C1 segment of cervical spinal cord (tissue), 14 donors: ENCODE measurements around the gene ZNF804A.

Experiments used
- DNase-seq, 14 donors: peaks; one replicate each; lab custom pipeline; 2025; lab: John Stamatoyannopoulos, UW

The ZNF804A gene

DNA sequence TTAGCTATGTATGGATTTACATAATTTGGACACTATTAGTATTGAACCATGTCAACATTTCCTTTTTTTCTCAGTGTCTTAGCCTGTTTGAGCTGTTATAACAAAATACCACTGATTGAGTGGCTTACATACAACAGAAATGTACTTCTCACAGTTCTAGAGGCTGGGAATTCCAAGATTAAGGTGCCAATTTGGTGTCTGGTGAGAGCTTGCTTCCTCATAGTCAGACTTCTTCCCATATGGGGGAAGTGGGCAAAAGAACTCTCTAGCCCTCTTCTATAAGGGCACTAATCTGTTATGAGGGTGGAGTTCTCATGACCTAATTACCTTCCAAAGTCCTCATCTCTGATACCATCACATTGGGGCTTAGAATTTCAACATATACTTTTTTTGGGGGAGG lies 12.6 kb downstream of the ZNF804A start:
- DNase-seq: no peak

DNA sequence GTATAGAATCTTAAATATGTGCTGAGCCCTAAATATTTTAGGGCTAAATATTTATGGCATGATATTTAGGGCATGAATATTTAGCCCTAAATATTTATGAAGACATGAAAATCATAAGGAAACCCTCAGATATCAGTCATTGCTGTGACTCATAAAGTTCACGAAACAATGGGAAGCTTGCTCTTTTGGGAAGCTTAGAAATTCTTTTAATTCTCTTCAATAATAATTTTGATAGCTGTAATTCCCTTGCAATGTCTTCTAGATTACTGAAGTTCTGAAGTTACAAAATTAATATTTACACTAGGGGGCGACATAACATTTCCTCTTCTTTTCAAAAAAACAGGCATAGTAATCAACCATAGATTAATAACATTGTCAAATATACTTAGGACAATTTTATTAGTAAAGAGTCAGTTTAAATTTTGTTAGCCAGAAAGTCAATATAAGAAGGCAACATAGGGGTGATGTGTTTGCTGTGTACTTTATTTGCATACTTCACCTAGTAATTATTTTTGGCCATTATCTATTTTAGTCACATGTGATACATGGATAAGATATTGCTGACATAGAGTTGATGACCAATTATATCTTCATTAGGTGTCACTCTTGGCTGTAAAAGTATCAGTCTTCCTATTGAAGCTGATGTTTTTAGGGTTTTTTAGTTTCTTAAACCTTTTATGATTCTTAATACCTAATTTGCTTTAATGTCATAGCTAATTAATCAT lies 13.2 kb downstream of the ZNF804A start:
- DNase-seq: no peak

DNA sequence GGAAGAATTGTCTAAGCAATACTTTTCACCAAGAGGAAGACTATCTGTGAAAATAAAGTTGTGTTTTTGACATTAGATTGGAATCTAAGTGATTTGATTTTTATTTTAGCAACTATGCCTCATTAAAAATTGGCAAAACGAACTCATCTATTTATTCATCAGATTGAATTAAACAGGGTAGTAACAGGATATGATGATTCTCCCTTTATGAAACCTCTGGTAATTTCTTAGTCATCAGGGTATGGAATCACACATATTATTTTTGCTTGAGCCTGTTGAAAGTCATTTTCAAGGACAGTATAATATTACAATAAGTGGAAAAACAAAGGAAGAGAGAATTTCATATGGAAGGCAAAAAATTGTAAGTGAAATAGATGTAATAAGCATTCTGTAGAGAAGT lies 22.0 kb downstream of the ZNF804A start:
- DNase-seq: no peak

DNA sequence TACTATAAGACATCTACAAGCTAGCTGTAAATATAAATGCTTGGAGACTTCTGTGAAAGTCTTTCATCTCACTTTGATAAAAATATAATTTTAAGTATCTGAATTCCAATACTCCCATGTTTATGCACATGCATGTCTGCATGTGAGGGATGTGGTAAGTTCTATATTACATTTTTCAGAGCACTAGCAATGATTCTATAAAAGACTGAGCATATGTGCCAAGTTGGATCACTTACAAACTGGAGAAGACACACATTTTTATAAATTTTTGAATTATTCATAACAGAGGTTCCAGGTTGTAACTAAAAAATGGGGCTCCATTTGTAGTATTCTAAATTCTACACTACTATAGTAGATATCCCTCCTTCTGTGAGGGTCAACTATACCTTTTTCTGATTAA lies 26.0 kb downstream of the ZNF804A start:
- DNase-seq: no peak

DNA sequence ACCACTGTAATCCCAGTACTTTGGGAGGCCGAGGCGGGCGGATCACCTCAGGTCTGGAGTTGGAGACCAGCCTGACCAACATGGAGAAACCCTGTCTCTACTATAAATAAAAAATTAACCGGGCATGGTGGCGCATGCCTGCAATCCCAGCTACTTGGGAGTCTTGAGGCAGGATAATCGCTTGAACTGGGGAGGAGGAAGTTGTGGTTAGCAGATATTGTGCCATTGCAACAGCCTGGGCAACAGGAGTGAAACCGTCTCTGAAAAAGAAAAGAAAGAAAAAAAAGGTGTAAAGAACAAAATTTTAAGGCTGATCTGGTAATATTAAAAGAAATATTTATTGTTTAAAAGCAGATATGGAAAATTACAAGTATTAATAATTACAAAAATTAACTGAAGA lies 29.7 kb downstream of the ZNF804A start:
- no peak for DNase-seq

DNA sequence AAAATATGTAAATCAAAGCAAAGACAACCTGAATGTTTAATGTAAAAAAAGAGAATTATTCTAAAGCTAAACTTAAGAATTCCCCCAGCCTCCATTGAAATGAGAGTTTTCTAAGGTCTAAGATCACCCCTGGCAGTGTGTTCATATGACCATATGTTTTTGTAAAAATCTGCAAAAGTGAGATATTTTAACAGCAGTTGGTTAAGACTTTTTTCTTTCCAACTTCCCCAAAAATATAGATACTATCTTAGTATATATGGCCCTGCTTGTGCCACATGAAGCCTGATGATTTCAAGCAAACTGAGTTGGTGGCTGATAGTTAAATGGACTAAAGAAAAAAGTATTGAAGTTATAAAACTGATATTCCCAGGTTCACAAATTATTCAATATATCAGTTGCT lies 35.4 kb downstream of the ZNF804A start:
- no peak for DNase-seq

DNA sequence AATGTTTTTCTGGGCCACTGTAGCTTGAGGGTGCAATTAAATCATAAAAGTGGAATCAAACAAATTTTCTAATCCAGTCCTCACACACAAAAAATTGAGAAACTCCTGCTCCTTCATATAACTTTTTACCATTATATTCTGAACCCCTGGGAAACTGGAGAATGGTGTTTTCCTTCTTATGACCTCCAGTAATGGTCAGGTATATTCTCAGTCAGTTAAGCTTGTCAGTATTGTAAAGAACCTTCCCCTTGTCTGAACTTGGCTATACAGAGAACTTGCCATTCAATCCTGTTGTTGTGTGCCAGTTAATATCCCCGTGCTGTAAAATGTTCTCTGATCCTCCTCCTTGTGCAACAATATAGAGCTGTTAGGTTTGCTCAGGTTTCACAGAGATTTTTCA lies 39.5 kb downstream of the ZNF804A start:
- DNase-seq: no peak

DNA sequence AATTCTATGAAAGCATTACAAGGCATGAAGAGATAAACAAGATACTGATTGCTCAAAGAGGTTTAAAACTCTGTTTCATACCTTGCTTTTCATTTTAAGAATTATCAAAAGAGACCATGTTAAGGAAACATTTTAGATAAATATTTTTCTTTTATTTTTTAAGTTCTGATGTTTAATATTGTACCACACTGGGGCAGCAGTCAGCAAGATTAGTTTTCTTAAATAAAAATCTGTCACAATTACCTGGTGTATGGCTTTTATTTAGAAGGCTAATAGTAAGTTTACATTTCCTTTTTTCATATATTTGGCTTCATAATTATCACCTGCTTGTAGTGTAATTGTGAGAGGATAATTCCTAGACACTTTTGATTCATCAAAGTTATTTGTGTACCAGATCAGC lies 46.4 kb downstream of the ZNF804A start:
- DNase-seq: no peak

DNA sequence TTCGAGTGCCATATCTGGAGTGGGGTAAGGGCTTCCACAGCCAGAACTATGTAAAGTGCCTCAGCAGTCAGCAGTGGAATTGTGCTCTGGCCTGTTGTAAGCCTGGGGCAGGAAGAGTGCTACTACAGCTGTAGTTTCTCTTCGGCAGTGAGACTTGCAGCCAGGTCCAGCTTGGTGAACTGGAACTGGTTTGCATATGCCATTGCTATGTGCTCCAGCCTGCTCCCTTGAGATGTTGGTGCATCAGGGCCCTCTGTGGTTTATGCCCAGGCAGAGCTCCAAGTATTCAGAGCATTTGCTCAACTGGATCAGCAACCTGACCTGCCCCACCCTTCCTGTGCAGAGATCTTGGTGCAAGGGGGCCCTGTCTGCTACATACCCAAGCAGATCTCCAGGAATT lies 47.8 kb downstream of the ZNF804A start:
- DNase-seq: no peak

DNA sequence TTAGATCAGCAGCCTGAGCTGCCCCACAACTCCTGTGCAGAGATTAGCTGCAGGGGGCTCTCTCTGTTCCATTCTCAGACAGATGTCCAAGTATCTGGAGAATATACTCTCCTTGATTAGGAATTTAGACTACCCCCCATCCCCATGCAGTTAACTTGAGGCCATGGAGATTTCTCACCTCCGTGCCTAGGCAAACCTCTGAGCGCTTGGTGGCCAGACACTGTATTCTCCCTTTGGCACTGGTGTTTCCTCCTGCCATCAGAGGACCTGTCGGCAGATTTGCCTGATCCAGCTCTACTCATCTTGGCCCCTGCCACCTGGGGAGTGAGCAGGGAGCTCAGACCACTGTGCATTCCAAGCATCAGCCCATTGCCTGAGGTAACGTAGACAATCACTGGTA lies 48.3 kb downstream of the ZNF804A start:
- no peak for DNase-seq

DNA sequence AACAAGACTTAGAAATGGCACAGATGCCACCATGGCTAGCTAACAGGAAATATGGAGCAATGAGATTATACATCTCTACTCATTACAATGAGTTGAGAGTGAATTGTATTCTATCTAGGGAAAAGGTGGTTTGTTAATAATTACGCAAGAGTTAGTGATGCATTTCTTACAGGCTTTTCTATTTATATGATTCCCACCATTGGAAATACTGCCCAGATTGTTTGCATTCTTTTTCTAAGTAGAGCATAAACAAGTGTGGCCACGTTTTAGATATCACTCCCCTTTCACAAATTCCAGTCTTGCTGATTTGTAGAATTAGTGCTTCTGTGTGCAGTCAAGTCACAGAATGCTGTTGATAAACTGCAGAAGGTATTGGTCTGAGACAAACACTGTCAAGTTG lies 56.6 kb downstream of the ZNF804A start:
- no peak for DNase-seq

DNA sequence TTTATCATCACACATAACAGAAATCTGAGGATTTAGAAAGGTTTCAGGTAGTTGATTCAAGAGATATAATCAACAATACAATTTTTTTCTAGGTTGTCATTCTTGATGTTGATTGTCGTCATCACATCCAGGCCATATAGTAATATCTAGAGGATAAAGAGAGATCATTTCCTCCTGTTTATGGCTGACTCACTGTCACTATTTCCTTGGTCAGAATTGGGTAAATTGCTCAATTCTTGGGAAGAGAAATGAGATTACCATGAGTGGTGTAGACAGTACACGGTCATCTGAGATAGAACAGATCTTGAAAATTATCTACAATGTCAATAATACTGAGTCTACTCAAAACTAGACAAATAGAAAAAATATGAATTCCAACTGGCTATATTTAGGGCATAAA lies 78.8 kb downstream of the ZNF804A start:
- DNase-seq: no peak

DNA sequence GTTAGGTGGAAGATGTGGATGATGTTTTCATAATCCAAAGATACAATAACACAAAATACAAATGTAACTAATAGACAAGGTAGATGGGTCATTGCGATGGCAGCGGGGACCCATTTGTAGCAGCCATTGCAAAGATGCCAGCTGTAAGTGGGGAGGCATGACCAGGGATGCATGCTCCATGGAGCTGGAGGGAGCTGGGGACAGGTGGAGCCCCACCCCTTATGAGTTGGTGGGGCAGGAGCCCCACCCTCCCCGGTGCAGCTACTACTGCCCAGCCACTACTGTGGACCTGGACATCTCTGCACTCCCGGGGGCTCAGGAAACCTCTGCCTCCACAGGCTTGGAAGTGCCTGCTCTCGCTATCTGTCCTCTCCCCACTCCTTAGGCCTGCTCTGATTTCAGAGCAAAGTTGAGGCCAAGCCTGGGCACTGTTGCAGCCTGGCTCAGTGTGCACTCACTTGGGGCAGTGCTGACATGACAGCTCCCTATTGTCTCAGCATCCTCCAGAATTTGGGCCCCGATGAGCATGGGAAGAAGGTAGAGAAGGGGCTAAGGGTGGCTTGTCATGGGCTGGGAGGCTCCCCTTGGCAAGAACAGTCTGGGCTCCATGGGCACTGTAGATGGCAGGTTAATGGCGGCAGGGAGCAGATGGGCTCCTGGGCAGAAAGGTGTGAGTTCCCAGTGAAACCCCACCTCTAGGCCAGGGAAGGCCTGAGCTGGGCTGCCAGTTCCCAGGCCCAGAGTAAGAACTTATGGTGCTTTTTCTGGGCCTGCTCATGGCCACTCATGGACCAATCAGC lies 81.1 kb downstream of the ZNF804A start:
- no peak for DNase-seq

DNA sequence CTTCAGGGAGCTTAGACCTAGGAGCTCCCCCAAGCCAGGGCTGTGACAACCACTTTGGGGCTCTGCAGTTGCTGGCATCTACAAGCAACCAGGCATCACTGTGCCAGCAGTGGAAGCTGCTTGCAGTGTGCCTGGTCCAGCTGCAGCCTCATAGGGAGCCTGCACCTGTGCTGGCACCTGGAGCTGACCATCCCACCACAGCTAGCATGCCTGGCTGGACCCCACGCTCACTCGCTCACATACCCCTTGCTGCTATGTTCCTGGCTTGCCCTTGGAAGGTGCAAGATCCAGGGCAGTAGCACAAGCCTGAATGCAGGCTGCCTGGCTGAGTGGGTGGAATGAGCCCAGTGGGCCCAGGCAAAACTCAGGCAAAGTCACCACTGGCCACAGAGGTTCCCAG lies 82.5 kb downstream of the ZNF804A start:
- no peak for DNase-seq

DNA sequence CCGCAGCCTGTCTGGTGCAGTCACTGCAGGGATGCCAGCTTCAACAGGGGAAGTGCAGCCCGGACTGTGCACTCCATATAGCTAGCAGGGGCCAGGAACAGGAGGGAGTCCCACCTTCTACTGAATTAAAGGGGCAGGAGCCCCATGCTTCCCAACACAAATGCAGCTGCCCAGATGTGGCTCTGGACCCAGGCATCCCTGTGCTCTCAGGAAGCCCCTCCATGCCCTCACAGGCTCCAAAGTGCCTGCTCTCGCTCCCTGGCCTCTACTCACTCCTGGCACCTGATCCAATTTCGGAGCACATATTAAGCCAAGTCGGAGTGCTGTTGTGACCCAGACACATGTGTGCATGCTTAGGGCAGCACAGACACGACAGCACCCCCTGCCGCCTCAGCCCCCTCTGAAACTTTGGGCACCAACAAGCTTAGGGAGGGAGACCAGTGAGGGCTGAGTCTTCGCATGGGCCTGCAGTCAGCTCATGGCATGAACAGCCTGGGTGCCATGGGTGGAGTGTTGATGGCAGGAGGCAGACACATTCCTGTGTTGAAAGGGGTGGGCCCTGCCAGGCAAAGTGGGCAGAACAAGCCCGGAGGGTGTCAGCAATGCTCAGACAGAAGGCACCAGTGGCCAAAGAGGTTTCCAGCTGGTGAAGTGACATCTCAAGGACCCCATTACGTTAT lies 83.5 kb downstream of the ZNF804A start:
- no peak for DNase-seq

DNA sequence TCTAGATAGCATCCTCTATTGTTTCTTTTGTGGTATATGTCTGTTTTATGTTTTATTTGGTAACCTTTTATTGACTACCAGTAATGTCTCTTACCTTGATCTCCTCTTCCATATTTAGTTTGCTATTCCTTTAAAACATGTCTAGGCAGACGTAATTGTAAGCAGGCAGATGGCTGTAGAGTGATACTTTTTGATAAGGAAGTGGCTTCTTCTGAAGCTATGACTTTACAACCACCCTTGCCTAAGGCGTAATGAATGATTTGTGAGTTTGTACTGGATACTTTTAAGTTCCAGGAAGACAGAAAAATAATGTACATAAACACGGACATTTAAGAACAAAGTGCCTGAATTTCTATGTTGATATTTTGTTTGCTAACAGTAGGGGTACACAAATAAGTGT lies 85.6 kb downstream of the ZNF804A start:
- DNase-seq: no peak

DNA sequence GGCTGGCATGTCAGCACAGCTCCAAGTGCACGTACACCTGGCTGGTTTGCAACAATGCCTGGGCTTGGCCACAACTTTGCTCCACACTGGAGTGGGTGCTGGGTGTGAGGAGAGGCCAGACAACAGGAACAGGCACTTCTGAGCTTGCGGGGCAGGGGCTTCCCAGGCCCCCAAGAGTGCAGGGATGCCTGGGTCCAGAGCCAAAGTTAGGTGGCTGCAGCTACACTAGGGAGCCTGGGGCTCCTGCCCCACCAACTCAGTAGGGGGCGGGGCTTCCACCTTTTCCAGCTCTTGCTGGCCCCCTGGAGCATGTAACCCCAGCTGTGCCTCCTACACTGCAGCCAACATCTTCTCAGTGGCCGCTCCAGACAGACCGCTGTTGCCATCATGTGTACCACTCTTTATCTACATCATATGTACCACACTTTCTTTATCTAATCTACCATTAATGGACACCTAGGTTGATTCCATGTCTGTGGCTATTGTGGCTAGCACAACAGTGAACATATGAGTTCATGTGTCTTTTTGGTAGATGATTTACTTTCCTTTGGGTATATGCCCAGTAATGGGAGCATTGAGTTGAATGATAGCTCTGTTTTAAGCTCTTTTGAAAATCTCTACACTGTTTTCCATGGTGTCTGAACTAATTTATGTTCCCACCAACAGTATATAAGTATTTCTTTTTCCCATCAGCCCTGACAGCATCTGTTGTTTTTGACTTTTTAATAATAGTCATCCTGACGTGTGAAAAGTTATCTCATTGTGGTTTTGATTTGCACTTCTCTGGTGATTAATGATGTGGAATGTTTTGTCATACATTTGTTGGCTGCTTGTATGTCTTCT lies 87.9 kb downstream of the ZNF804A start:
- DNase-seq: no peak

DNA sequence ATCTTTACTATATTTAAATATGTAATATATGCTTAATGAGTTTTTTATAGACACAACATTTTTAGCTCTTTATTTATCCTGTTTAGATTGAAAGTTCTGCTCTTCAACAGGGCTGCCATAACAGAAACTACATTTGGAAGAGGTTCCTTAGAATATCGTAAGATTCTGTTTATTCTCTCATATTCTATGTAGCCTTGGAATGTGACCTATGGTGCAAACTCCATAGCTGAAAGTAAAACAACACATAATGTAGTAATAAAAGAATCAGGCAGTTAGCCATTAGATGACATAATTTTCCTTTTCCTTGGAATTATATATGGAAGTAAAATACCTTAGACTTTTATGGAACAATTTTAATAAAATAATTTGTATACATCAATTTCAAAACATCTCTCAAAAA lies 91.3 kb downstream of the ZNF804A start:
- DNase-seq: no peak

DNA sequence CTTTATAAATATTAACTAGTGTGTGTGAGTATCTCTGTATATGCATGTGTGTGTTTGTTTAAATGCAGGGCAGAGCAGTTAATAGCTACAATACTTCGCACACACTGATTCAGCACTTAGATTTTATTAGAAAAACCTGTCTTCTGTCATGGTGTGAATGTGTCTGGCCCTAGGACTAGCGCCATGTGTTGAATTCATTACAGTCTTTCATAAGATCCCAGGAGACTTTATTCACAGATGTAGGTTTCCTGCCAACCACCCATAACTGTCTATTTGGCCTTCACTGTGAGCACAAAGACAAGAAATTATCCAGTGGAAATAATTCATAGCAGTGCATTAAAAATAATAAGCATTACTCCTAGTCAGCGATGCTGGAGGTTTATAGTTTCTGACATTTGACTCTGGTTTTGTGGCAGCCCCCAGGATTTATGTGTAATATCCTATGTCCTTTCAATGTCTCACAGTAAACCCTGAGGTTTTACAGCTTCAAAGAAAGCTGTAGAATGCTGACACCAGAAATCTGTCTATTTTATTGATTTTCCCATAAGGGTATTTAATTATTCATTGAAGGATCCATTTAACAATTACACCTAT lies 93.9 kb downstream of the ZNF804A start:
- DNase-seq: peak in 1 of 14 donors; percentile 61

DNA sequence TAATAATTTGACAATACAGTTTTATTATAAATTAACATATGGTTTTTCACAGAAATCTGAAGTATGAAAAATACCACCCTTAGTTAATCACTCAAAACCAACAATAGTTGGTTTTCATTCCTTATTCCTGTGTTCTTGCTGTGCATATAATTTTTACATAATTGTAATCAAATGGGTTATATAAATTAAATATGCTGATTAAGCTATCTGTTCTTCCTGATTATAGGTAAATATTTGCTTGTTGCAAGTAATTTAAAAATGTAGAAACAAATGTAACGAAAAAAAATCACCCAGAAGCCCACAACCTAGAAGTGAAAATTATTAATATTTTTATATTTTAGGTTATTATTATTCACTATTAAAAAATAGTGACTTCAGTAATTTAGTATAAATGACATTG lies 98.3 kb downstream of the ZNF804A start:
- DNase-seq: no peak

DNA sequence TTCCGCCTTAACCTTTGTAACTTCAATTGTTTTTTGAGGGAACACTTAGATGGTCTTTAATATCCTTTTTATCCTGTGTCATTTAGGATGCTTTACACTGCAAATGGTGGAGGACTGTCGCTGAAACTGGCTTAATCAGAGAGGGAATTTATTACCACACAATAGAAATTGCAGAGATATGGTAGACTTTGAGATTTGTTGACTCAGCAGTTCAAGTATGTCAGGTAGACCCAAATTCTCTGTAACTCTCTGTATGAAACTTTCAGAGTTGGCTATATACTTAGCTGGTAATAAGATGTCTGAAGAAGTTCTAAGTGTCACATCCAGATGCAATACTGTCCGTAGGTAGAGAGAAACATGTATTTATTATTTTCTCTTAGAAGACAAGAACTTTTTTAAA lies 100.1 kb downstream of the ZNF804A start:
- no peak for DNase-seq
